ENCODE results near the gene ZNHIT2. TPM values are rescaled to one million over a fixed set of nuclear protein-coding genes. Genes with fewer than 3 reads are reported as not detected.

ZNHIT2 gene
- polyA plus RNA-seq, 1 experiment = 4.6 TPM

DNA sequence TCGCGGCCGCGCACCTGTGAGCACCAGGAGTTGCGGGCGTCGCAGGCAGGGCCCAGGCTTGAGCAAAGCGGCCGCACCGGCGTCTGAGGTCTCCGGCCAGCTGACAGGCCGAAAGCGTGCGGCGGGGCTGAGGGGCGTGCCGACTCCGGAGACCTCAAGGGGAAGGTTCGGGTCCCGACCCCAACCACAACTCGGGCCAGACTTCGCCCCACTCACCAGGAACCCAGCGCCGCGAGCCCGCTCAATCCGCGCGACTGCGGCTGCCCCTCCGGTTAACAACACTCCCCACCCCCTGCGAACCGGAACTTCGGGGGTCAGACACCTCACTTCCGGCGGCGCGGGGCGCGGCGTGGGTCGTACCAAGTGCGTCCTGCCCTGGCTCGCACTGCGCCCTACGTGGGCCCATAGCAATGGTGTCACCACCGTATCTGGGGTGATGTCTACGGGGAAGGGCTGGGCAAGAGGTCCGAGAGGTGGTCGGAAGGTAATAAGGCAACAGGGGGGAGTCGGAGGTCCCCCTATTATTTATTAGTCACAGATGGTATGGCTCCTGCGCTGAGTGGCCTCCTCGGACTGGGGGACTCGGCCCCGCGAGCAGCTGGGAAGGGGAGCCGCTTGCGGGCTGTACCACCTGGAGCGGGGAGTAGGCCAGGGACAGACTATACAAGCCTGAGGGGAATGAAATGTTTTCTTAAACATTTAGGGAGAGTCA lies 16.9 kb upstream of the ZNHIT2 start, which contains the start of gene SYVN1:
Gene SYVN1 (minus strand): TSS at position 280 of the 712 bp plus-strand sequence. CDS start 918 bp downstream, outside the sequence.
- CTCF ChIA-PET = interaction anchor here (0.5 to 1.4 kb wide), 10 partner anchors 10 to 645 kb away, joined by 3 to 11 read pairs (median 4); partner anchors contain the start of genes CAPN1, TM7SF2 and ZNHIT2
- H3K4me3 ChIP-seq (ENCODE audit: low read depth, low read length) = peak within 1 kb of the TSS; percentile 84
- POLR2A ChIA-PET = interaction anchor here (0.6 to 1.3 kb wide), 2 partner anchors 12 to 120 kb away, joined by 3 to 5 read pairs; partner anchors contain the start of genes FAU and MRPL49
- H3K36me3 ChIP-seq (ENCODE audit: control insufficient read depth, insufficient read depth, low read length) = peaks cover 30% of the 10 kb centered on the region
- TF ChIP-seq, protein P1, sequence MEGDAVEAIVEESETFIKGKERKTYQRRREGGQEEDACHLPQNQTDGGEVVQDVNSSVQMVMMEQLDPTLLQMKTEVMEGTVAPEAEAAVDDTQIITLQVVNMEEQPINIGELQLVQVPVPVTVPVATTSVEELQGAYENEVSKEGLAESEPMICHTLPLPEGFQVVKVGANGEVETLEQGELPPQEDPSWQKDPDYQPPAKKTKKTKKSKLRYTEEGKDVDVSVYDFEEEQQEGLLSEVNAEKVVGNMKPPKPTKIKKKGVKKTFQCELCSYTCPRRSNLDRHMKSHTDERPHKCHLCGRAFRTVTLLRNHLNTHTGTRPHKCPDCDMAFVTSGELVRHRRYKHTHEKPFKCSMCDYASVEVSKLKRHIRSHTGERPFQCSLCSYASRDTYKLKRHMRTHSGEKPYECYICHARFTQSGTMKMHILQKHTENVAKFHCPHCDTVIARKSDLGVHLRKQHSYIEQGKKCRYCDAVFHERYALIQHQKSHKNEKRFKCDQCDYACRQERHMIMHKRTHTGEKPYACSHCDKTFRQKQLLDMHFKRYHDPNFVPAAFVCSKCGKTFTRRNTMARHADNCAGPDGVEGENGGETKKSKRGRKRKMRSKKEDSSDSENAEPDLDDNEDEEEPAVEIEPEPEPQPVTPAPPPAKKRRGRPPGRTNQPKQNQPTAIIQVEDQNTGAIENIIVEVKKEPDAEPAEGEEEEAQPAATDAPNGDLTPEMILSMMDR (IDR thresholded peaks at IDR 0.05; ENCODE audit: insufficient read depth, low read depth, low read length) = no peak
- no peak for DNase-seq (ENCODE audit: low read depth)
- H3K27me3 ChIP-seq (ENCODE audit: control insufficient read depth, insufficient read depth, low read length) = no peaks in the 10 kb centered on the region

DNA sequence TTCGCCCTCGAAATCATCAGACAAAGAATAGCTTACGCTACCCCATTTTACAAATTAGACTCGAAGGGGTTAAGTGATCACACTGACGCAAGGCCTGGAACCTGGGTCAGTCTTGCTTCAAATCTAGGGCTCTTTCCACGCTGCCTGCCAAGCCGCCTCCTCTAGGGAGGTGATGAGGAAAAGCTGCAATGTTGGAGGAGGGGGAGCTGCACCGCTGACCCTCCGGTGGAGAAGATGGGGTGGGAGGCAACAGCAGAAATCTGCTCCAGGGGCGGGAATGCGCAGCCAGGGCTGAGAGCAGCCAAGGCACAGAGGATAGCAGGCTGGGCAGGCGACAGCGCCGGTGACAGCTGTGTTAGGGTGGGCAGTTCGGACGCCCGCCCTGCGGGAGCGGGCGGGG lies 16.2 kb upstream of the ZNHIT2 start:
- DNase-seq (ENCODE audit: low read depth) = no peak
- TF ChIP-seq, protein P1 (IDR thresholded peaks at IDR 0.05; ENCODE audit: insufficient read depth, low read depth, low read length) = no peak
- POLR2A ChIA-PET = no interaction called here
- H3K36me3 ChIP-seq (ENCODE audit: control insufficient read depth, insufficient read depth, low read length) = peaks cover 35% of the 10 kb centered on the region
- peak overlapping the region; percentile 84 for H3K4me3 ChIP-seq (ENCODE audit: low read depth, low read length)
- H3K27me3 ChIP-seq (ENCODE audit: control insufficient read depth, insufficient read depth, low read length) = no peaks in the 10 kb centered on the region
- CTCF ChIA-PET = interaction anchor here (0.7 to 1.4 kb wide), 2 partner anchors 13 to 121 kb away, joined by 3 to 5 read pairs; no protein-coding TSS in a partner anchor

DNA sequence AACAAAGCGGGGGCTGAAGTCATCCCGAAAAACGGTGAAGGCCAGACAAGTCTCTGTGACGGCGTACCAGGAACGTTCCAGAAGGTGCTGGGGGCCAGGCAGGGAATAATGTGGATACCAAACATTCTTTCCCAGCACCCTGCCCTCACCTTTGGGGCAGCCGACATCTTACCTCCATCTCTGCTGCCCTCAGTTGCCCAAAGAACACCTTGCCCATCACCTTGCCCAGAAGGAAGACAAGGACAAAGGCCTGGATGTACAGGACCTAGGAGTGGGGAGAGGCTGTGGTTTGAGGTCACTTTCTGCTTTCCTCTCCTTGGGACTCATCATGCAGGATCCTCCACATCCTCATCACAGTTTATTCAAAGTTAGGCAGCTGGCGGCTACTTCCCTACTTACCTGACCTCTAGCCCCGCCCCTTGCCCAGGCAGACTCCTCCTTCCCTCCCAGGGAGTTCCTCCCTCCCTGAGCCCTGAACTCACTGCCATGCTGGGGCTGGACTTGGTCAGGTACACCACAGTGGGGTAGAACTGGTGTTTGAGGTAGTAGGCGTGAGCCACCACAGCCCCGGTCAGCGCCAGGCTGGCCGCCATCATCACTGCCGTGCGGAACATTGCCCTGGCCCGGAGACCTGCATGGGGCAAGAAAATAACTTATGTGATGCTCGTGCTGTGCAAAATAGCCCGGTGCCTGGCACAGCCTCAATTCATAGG lies 15.6 kb upstream of the ZNHIT2 start:
- ChIA-PET POLR2A (interaction anchor here (0.5 kb wide), 1 partner anchor 11 kb away, joined by 3 read pairs; the partner anchor contains the start of gene FAU), CTCF (interaction anchor here (0.7 kb wide), 1 partner anchor 122 kb away, joined by 3 read pairs; no protein-coding TSS in a partner anchor)
- H3K27me3 ChIP-seq (ENCODE audit: control insufficient read depth, insufficient read depth, low read length) = no peaks in the 10 kb centered on the region
- TF ChIP-seq, protein P1 (IDR thresholded peaks at IDR 0.05; ENCODE audit: insufficient read depth, low read depth, low read length) = no peak
- peak overlapping the region; percentile 84 for H3K4me3 ChIP-seq (ENCODE audit: low read depth, low read length)
- H3K36me3 ChIP-seq (ENCODE audit: control insufficient read depth, insufficient read depth, low read length) = peaks cover 40% of the 10 kb centered on the region
- DNase-seq (ENCODE audit: low read depth) = no peak

DNA sequence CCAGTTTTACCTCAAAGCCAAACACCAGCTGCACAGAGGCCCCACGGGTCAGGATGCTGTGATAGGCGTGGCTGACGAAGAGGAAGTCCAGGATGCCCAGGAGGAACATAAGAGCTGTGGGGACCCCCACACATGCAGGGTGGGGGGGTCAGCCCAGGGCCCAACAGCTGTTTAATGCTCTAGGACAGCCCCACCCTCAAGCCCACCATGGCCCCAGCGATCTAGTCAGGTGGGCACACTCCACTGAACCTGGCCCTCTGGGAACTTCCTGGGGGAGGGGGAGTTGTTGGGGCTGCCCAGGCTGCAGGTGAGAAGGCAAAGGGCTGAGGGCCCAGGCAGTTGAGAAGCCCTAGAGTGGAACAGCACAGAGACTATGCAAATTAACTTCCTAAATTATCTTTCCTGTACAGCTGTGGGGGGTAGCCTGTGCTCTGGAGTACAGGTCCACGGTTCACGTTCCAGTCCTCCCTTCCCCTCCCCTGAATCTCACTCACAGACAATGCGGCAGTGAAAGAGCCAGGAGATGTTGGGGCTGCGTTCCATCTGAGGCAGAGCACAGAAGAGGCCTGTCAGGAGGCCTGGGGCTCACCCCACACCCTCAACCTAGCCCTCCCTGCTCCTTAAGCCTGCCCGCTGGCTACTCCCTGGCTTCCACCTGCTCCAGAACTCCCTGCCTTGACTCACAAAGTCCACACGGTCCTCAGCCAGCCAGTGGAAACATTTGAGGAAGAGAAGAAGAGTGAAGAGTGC lies 14.9 kb upstream of the ZNHIT2 start:
- POLR2A ChIA-PET = interaction anchor here (0.5 kb wide), 2 partner anchors 10 to 11 kb away, joined by 3 read pairs; partner anchors contain the start of gene FAU
- Histone ChIP-seq H3K36me3 (ENCODE audit: control insufficient read depth, insufficient read depth, low read length) (peaks cover 43% of the 10 kb centered on the region), H3K27me3 (ENCODE audit: control insufficient read depth, insufficient read depth, low read length) (no peaks in the 10 kb centered on the region), H3K4me3 (ENCODE audit: low read depth, low read length) (no peak overlapping the region)
- CTCF ChIA-PET = interaction anchor here (1.0 kb wide), 1 partner anchor 15 kb away, joined by 3 read pairs; the partner anchor contains the start of gene ZNHIT2
- TF ChIP-seq, protein P1 (IDR thresholded peaks at IDR 0.05; ENCODE audit: insufficient read depth, low read depth, low read length) = no peak
- no peak for DNase-seq (ENCODE audit: low read depth)
